Right atrium auricular region (tissue), 2 donors: ENCODE measurements around the gene FLRT2. TPM values are rescaled to one million over a fixed set of nuclear protein-coding genes. Genes with fewer than 3 reads are reported as not detected.

ENCODE experiments used
- DNase-seq: peaks from one replicate; pipeline ENCODE4 v3.0.0-alpha.2; 2019; ENCODE audit warnings: low spot score
- H3K27ac ChIP-seq, 2 donors: fragments of 200-600 bp; sonication (generic); 1 replicate in 1 of 2; 2 replicates in 1 of 2; pipeline ENCODE4 v1.5.1; 2016 to 2019
- H3K27me3 ChIP-seq, 2 donors: fragments of 200-600 bp; sonication (generic); one replicate each; pipeline versions ENCODE4 v1.5.1 to v1.6.0; 2017 to 2019
- H3K36me3 ChIP-seq: fragments of 200-600 bp; sonication (generic); one replicate; pipeline ENCODE4 v1.5.1; 2016
- H3K4me1 ChIP-seq, 2 donors: fragments of 200-600 bp; sonication (generic); one replicate each; pipeline versions ENCODE4 v1.5.1 to v1.6.0; 2017 to 2019
- H3K4me3 ChIP-seq, 2 donors: fragments of 200-600 bp; sonication (generic); 1 replicate in 1 of 2; 2 replicates in 1 of 2; pipeline ENCODE4 v1.5.1; 2017 to 2019; ENCODE audit warnings: mild to moderate bottlenecking in 1 of 2, moderate library complexity in 1 of 2
- H3K9me3 ChIP-seq, 2 donors: fragments of 200-600 bp; sonication (generic); one replicate each; pipeline ENCODE4 v1.5.1; 2019
- CTCF ChIP-seq, 2 donors: fragments of 200-600 bp; sonication (generic); IDR thresholded peaks; one replicate each; pipeline ENCODE4 v1.5.1; 2019; ENCODE audit warnings: antibody characterized with exemption in 2 of 2
- total RNA-seq, 2 donors: library from RNA; depleted of rRNA; stranded (reverse); fragments of >200 nt; gene quantifications; one replicate each; pipeline ENCODE4 v1.1.0, GENCODE V29; 2016

Gene FLRT2
- total RNA-seq, 2 donors from 2014 or later = 10.3 to 11.9 TPM

- Histone ChIP-seq H3K27ac (no peak overlapping the region), H3K9me3 (no peaks in the 10 kb centered on the region), H3K4me3 (no peak overlapping the region), H3K4me1 (no peaks in the 10 kb centered on the region), H3K27me3 (no peaks in the 10 kb centered on the region), H3K36me3 (peaks cover 13% of the 10 kb centered on the region)
- no peak for DNase-seq
- TF ChIP-seq CTCF (IDR thresholded peaks at IDR 0.05) = no peak
These were observed 89.9 kb downstream of the FLRT2 start for GRCh38 chr14:85619851-85620250.

- Histone ChIP-seq H3K4me1 (no peaks in the 10 kb centered on the region), H3K36me3 (peaks cover 13% of the 10 kb centered on the region), H3K27ac (no peak overlapping the region), H3K9me3 (no peaks in the 10 kb centered on the region), H3K27me3 (no peaks in the 10 kb centered on the region), H3K4me3 (no peak overlapping the region)
- DNase-seq = no peak
- no peak for TF ChIP-seq CTCF (IDR thresholded peaks at IDR 0.05)
These were observed 91.0 kb downstream of the FLRT2 start for GRCh38 chr14:85620947-85621346.

- H3K36me3 ChIP-seq = peaks cover 13% of the 10 kb centered on the region
- no peak for DNase-seq
These were observed 92.2 kb downstream of the FLRT2 start for GRCh38 chr14:85622106-85622505.

GRCh38 chr14:85622986-85623685, 93.2 kb downstream of the FLRT2 start:
- H3K36me3 ChIP-seq = peaks cover 13% of the 10 kb centered on the region
- H3K4me3 ChIP-seq = no peak overlapping the region
- DNase-seq = no peak
- TF ChIP-seq CTCF (IDR thresholded peaks at IDR 0.05) = no peak
- no peaks in the 10 kb centered on the region for H3K9me3 ChIP-seq
- no peaks in the 10 kb centered on the region for H3K27me3 ChIP-seq
- no peaks in the 10 kb centered on the region for H3K4me1 ChIP-seq
- no peak overlapping the region for H3K27ac ChIP-seq

More at GRCh38 chr14:85622106-85622505, 92.2 kb downstream of the FLRT2 start:
- no peak overlapping the region for H3K27ac ChIP-seq
- no peak for TF ChIP-seq CTCF (IDR thresholded peaks at IDR 0.05)
- H3K4me3 ChIP-seq = no peak overlapping the region
- no peaks in the 10 kb centered on the region for H3K27me3 ChIP-seq
- no peaks in the 10 kb centered on the region for H3K4me1 ChIP-seq
- H3K9me3 ChIP-seq = no peaks in the 10 kb centered on the region

- no peaks in the 10 kb centered on the region for H3K27me3 ChIP-seq
- H3K4me3 ChIP-seq = no peak overlapping the region
- H3K9me3 ChIP-seq = no peaks in the 10 kb centered on the region
- H3K4me1 ChIP-seq = no peaks in the 10 kb centered on the region
- no peak overlapping the region for H3K27ac ChIP-seq
- no peak for TF ChIP-seq CTCF (IDR thresholded peaks at IDR 0.05)
- DNase-seq = no peak
- H3K36me3 ChIP-seq = peaks cover 13% of the 10 kb centered on the region
These were observed 96.1 kb downstream of the FLRT2 start for GRCh38 chr14:85625925-85626585.
